OCI-LY1 (cell line): ENCODE results near the gene C2orf49.

Experiments used
- H2AFZ ChIP-seq: fragments of 200-600 bp; sonication (generic), shearing (Covaris generic); 2 replicates; pipeline ENCODE4 v1.6.0; 2014; ENCODE audit warnings: antibody characterized with exemption, mild to moderate bottlenecking, low read length
- H3F3A ChIP-seq: fragments of 200-600 bp; sonication (generic), shearing (Covaris generic); 2 replicates; pipeline ENCODE4 v1.6.0; 2014; ENCODE audit warnings: mild to moderate bottlenecking, antibody characterized with exemption, low read length, moderate library complexity; ENCODE audit not compliant: insufficient read depth
- H3K27ac ChIP-seq: fragments of 200-600 bp; sonication (generic); 2 replicates; pipeline ENCODE4 v1.5.1; 2014; ENCODE audit warnings: low read length, mixed run types, mild to moderate bottlenecking, low read depth; ENCODE audit not compliant: poor library complexity, severe bottlenecking
- H3K27me3 ChIP-seq: fragments of 200-600 bp; sonication (generic); 2 replicates; pipeline ENCODE4 v1.6.0; 2014; ENCODE audit warnings: antibody characterized with exemption, mild to moderate bottlenecking, low read length, moderate library complexity; ENCODE audit not compliant: insufficient read depth
- H3K36me3 ChIP-seq: fragments of 200-600 bp; sonication (generic); 2 replicates; pipeline ENCODE4 v1.6.1; 2014; ENCODE audit warnings: mild to moderate bottlenecking, antibody characterized with exemption, low read length, moderate library complexity, mixed read lengths; ENCODE audit not compliant: insufficient read depth
- H3K4me1 ChIP-seq: fragments of 200-600 bp; sonication (generic); 2 replicates; pipeline ENCODE4 v1.5.1; 2014; ENCODE audit warnings: mild to moderate bottlenecking, low read length, moderate library complexity; ENCODE audit not compliant: insufficient read depth, severe bottlenecking
- H3K4me2 ChIP-seq: fragments of 200-600 bp; sonication (generic), shearing (Covaris generic); 2 replicates; pipeline ENCODE4 v1.6.1; 2014; ENCODE audit warnings: low read length
- H3K4me3 ChIP-seq: fragments of 200-600 bp; sonication (generic); 2 replicates; pipeline ENCODE4 v1.5.1; 2014; ENCODE audit warnings: low read length, low read depth, mild to moderate bottlenecking, mixed read lengths; ENCODE audit not compliant: poor library complexity, severe bottlenecking
- H3K79me2 ChIP-seq: fragments of 200-600 bp; shearing (Covaris generic); 2 replicates; pipeline ENCODE4 v1.6.1; 2016; ENCODE audit warnings: mixed run types, low read length, mixed read lengths; ENCODE audit not compliant: insufficient read depth
- H3K9ac ChIP-seq: fragments of 200-600 bp; sonication (generic), shearing (Covaris generic); 2 replicates; pipeline ENCODE4 v1.6.1; 2014; ENCODE audit warnings: mild to moderate bottlenecking, low read length, mixed read lengths
- H3K9me2 ChIP-seq: fragments of 200-600 bp; sonication (generic), shearing (Covaris generic); 2 replicates; pipeline ENCODE4 v1.6.1; 2014; ENCODE audit warnings: low read depth, mild to moderate bottlenecking, low read length, mixed read lengths
- H3K9me3 ChIP-seq: fragments of 200-600 bp; shearing (Covaris generic); 2 replicates; pipeline ENCODE4 v1.6.1; 2014; ENCODE audit warnings: low read length, mixed read lengths
- H4K20me1 ChIP-seq: fragments of 200-600 bp; sonication (generic), shearing (Covaris generic); 2 replicates; pipeline ENCODE4 v1.6.0; 2016; ENCODE audit warnings: mild to moderate bottlenecking, low read length; ENCODE audit not compliant: insufficient read depth
- EZH2 ChIP-seq: fragments of 200-600 bp; sonication (generic), shearing (Covaris generic); IDR thresholded peaks from 2 replicates; pipeline ENCODE4 v1.8.0; 2017; ENCODE audit warnings: borderline replicate concordance, mixed run types, mild to moderate bottlenecking, antibody characterized with exemption, low read length, moderate library complexity, mixed read lengths
- TF ChIP-seq, protein P1 (sequence below): fragments of 200-600 bp; sonication (generic), shearing (Covaris generic); IDR thresholded peaks from 2 replicates; pipeline ENCODE4 v1.5.1; 2017; ENCODE audit warnings: mild to moderate bottlenecking, antibody characterized with exemption, low read length, moderate library complexity, mixed read lengths

C2orf49 gene

DNA sequence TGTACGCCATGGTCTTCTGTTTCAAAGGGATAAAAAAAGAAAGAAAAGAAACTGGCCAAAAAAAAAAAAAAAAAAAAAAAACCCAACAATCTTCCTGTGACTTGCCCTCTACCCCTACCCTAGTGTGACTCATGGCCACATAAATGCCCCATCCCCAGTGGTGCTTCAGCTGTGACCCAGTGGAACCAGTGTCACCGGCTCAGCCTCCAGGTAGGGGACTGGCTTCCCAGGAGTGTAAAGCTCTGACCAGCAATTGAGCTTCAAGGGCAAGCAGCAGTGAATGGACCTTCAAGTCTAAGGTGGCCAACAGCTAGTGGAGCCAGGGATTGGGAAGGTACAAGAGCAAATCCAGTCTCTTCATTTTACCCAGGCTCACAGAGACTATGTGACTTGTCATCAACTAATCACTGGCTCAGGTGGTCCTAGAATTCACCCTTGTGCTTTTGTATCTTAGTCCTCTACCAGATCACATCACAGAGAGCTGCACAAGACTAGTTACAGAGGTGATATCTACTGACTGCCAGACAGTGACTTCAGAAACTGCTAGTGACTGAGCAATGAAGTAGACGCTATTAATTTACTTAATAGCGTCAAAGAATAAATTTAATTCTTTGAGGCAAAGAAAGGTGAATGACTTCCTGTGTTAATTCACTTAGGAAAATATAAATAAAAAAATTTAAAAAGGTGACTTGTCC lies 6.5 kb upstream of the C2orf49 start:
- H3K4me1 ChIP-seq: peaks cover 27% of the 10 kb centered on the region
- H3K4me2 ChIP-seq: no peak overlapping the region; the same call in 1 of the 2 replicates
- H3K9me2 ChIP-seq: no peaks in the 10 kb centered on the region
- H3K79me2 ChIP-seq: peaks cover 34% of the 10 kb centered on the region
- H3K9ac ChIP-seq: no peak overlapping the region; the same call in 1 of the 2 replicates
- H3F3A ChIP-seq: 0 out of 2 replicates have a peak, but pooled peaks cover 4% of the 10 kb centered on the region
- H2AFZ ChIP-seq: no peak overlapping the region
- TF ChIP-seq, protein P1, sequence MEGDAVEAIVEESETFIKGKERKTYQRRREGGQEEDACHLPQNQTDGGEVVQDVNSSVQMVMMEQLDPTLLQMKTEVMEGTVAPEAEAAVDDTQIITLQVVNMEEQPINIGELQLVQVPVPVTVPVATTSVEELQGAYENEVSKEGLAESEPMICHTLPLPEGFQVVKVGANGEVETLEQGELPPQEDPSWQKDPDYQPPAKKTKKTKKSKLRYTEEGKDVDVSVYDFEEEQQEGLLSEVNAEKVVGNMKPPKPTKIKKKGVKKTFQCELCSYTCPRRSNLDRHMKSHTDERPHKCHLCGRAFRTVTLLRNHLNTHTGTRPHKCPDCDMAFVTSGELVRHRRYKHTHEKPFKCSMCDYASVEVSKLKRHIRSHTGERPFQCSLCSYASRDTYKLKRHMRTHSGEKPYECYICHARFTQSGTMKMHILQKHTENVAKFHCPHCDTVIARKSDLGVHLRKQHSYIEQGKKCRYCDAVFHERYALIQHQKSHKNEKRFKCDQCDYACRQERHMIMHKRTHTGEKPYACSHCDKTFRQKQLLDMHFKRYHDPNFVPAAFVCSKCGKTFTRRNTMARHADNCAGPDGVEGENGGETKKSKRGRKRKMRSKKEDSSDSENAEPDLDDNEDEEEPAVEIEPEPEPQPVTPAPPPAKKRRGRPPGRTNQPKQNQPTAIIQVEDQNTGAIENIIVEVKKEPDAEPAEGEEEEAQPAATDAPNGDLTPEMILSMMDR: no peak
- TF ChIP-seq EZH2: no peak
- H3K4me3 ChIP-seq: no peak overlapping the region
- no peaks in the 10 kb centered on the region for H4K20me1 ChIP-seq
- H3K27me3 ChIP-seq: no peaks in the 10 kb centered on the region
- H3K9me3 ChIP-seq: no peaks in the 10 kb centered on the region
- H3K36me3 ChIP-seq: peaks cover 11% of the 10 kb centered on the region
- H3K27ac ChIP-seq: peak overlapping the region; percentile 1

DNA sequence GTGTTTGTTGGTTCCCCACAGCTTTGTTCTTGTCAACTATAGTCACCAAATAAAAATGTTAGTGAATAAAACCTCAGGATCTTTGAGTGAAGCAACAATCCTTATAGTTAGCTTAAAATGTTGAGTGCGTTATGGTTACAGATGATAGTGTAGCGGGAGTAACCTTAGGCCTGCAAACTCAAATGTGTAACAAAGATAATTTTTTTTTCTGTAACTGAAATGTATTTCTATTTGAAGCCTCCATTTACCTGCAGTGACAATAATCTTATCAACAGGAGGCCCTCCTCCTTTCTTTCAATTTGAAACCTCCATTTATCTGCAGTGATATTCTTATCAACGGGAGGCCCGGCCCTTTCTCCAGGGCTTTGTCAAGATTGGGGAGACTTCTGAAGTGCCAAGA lies 3.1 kb upstream of the C2orf49 start:
- peaks cover 8% of the 10 kb centered on the region for H3K36me3 ChIP-seq
- H2AFZ ChIP-seq: no peak overlapping the region
- H3K4me1 ChIP-seq: peaks cover 32% of the 10 kb centered on the region
- H3K9me2 ChIP-seq: no peaks in the 10 kb centered on the region
- H3K4me3 ChIP-seq: no peak overlapping the region
- H3K79me2 ChIP-seq: peaks cover 25% of the 10 kb centered on the region
- 0 out of 2 replicates have a peak, but pooled peaks cover 2% of the 10 kb centered on the region for H4K20me1 ChIP-seq
- no peak for TF ChIP-seq EZH2
- TF ChIP-seq, protein P1: no peak
- H3K9ac ChIP-seq: no peak overlapping the region
- no peak overlapping the region for H3K4me2 ChIP-seq
- 0 out of 2 replicates have a peak, but pooled peaks cover 4% of the 10 kb centered on the region for H3F3A ChIP-seq
- no peak overlapping the region for H3K27ac ChIP-seq
- no peaks in the 10 kb centered on the region for H3K9me3 ChIP-seq
- H3K27me3 ChIP-seq: no peaks in the 10 kb centered on the region

DNA sequence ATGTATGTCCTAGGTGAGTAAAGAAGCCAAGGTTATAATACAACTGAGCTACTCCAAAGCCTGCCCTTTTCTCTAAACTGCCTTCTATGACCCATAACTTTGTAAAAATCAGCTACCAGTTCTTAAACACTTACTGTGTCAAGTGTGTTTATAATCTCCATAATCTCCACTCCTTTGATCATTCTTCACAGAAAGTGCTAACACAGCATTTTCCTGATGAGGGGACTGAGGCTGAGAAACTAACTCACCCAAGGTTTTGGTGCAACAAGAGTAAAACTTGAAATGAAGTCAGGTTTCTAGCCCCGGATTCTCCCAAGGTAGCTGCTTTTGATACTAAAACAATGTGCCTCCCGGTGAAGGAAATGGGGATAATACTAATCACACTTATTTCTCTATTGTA lies 1.9 kb upstream of the C2orf49 start:
- H3K4me1 ChIP-seq: peaks cover 26% of the 10 kb centered on the region
- no peak overlapping the region for H3K4me3 ChIP-seq
- H3K4me2 ChIP-seq: no peak overlapping the region
- no peaks in the 10 kb centered on the region for H3K9me3 ChIP-seq
- H3K9me2 ChIP-seq: no peaks in the 10 kb centered on the region
- H2AFZ ChIP-seq: no peak overlapping the region
- H3K79me2 ChIP-seq: peaks cover 27% of the 10 kb centered on the region
- H4K20me1 ChIP-seq: 0 out of 2 replicates have a peak, but pooled peaks cover 2% of the 10 kb centered on the region
- no peaks in the 10 kb centered on the region for H3K27me3 ChIP-seq
- TF ChIP-seq, protein P1: no peak
- no peak for TF ChIP-seq EZH2
- no peak overlapping the region for H3K9ac ChIP-seq
- 0 out of 2 replicates have a peak, but pooled peaks cover 4% of the 10 kb centered on the region for H3F3A ChIP-seq
- peaks cover 15% of the 10 kb centered on the region for H3K36me3 ChIP-seq
- no peak overlapping the region for H3K27ac ChIP-seq
